DMS 273 treated with DMSO at 0.1 percent for 48 hours (cell line): Measurements from ENCODE around the gene EN1.

Experiments
- DNase-seq: peaks from one replicate; lab custom pipeline; 2025; lab: John Stamatoyannopoulos, UW

The EN1 gene

DNA sequence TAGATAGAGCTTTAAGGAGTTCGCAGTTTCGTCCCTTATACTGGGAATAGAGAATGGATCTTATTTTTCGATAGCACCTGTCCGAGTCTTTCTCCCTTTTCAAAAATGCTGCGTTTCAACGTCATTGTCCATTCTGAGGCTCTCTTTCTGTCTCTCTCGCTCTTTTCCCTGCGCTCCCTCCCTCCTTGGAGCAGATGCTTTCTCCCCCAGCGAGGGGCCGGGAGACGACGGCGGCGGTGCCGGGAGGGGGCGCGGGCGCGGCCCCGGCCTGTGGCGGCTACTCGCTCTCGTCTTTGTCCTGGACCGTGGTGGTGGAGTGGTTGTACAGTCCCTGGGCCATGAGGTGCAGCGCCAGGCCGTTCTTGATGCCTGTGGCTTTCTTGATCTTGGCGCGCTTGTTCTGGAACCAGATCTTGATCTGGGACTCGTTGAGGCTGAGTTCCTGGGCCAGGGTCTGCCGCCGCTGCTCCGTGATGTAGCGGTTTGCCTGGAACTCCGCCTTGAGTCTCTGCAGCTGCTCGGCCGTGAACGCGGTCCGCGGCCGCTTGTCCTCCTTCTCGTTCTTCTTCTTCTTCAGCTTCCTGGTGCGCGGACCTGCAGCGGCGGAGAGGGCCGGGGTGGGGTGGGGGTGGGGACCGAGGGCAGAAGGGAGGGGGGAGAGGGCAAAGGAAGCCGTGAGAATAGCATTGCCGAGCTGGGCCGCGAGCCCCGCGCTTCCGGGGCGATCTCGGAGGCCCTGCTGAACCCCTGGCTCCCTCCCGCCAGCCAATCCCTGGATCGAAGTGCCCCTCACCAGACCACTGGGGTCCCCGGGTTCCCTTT is 4.6 kb downstream of the EN1 start:
- no peak for DNase-seq

- no peak for DNase-seq
Measured at GRCh38 chr2:118841828-118842461, 5.5 kb downstream of the EN1 start.

DNA sequence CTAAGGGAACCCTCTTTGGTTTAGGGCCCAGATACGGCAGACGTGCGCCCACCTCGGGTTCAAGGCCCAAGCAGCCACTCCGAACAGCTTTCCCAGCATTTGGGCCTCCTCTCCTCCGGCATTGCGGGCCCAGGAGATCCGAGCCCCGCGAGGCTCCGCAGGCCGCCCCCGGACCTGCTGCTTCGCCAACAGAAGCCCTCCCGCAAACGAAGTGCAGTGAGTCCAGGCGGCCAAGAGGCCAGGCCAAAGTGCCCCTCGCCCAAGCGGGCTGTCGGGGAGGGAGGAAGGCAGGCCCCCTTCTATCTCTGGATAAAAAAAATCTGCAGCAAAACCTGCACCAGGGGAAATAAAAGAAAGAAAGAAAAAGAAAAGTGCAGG is 6.0 kb downstream of the EN1 start:
- DNase-seq: no peak

DNA sequence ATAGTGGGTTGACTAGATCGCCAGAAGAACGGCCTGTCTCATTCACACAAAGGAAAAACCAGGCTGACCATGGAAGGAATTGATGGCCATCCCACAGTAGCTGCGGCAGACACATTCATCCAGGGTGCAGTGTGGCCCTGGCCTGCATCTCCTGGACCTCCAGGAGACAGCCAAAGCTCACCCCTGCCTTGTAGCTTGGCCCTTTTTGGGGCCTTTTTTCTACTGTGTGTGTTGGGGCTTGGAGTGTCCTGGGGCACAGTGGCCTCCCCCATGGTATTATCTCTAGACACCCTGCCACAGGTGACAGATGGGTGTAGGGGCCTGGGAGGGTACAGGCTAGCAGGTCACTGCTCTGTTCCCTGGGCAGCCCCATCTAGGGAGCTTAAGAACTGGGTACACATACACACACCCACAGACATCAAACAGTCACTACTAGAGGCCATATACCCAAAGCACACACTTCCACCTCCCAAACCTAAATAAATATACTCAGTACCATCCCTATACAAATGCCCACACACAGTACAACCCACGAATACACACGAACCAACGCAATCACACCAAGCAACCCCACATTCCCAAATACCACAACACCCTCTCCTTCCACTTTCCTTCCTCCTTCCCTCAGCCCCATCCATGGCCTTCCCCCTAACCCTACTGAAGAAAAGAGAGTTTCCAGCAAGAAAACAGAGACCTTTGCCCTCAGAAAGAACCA is 8.6 kb downstream of the EN1 start:
- no peak for DNase-seq

DNA sequence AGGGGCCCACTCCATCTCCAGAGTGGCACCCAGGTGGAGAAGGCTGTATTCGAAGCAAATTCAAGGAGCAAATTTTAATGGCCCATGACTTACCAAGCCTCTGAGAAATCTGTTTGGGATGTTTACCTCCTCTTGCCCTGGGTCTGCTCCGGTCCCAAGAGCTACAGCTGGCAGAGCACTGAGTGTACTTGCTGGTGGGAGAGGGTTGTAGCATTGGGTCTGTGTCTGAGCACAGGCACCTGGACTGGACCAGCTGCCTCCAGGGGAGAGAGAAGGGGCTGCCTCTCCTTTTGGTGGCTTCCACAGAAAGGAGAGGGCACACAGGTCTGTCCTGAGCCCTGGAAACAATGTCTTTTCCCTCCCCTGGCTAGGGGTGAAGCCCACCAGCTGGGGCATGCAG is 9.8 kb downstream of the EN1 start:
- DNase-seq: no peak

- no peak for DNase-seq
Measured at GRCh38 chr2:118837067-118837466, 10.4 kb downstream of the EN1 start.

GRCh38 chr2:118836411-118836930 is 11.0 kb downstream of the EN1 start:
- no peak for DNase-seq

- no peak for DNase-seq
Measured at GRCh38 chr2:118835746-118836410, 11.6 kb downstream of the EN1 start.

DNA sequence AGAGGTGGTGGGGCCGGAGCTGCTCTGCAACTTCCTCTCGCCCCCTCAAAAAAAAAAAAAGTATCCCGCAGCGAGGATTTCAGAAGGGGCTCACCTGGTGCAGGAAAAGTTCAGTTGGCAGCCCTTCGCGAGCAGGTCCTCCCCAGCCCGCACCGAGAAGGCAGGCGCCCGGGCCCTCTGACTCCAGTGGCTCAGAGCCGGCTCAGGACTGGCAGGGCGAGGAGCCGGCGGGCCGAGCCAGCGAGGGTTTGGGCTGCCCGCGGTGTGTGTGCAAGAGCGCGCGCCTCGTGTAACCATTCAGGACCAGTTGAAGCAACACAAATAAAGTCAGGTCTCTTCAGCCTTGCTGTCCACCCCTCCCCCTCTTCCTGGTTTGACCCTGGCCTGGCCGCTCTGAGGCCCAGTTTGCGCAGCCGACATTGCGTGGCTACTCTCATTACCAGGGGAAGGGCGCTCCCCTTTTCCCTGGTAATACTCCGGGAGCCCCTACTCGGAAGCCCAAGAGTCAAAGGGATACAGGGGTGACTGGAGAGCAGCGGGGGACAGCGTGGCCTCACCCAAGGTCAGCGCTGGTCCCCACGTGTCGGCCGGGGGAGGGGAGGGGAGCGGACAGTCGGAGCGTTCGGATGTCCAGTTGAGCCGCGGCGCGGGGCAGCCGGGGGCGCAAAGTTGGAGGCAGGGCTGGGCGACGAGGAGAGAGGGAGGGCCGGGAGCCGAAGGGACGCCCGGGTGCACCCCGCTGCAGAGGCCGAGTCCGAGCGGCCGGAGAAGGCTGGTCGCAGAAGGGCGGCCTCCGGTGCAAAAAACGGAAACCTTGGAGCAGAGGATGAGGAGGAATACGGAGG is 12.3 kb downstream of the EN1 start:
- DNase-seq: no peak

- DNase-seq: no peak
Measured at GRCh38 chr2:118834440-118834810, 13.0 kb downstream of the EN1 start.

DNA sequence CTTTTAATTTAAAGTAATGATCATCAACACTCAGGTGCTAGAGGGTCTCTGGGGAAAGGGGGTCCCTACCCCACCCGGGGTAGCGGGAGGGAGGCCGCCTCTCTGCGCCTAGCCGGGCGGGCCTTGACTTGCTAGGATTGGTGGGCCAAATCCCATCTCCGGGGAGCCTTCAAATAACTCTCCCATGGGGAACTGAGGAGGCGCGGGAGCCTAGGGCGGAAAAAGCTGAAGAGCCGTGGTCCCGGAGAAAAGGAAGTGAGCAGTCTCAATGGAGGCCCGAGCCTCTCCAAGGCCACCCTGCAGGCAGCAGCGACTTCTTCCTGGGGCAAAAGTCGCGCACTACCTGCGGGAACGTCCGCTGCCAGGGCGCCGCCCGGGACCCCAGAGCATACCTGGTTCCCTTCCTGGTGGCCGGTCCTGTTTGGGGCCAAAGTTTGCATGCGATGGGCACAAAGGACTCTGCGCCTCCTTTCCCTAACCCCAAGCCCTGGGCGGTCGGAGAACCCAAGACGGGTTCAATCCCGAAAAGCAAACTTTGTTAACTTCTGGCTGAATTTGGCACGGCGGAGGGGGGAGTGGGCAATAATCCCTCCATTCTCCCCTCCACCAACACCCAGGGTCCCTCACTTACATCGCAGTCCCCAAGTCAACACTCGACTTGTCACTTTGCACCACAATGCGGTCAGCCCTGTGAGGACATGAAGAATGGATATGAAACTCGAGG is 13.6 kb downstream of the EN1 start:
- no peak for DNase-seq

DNA sequence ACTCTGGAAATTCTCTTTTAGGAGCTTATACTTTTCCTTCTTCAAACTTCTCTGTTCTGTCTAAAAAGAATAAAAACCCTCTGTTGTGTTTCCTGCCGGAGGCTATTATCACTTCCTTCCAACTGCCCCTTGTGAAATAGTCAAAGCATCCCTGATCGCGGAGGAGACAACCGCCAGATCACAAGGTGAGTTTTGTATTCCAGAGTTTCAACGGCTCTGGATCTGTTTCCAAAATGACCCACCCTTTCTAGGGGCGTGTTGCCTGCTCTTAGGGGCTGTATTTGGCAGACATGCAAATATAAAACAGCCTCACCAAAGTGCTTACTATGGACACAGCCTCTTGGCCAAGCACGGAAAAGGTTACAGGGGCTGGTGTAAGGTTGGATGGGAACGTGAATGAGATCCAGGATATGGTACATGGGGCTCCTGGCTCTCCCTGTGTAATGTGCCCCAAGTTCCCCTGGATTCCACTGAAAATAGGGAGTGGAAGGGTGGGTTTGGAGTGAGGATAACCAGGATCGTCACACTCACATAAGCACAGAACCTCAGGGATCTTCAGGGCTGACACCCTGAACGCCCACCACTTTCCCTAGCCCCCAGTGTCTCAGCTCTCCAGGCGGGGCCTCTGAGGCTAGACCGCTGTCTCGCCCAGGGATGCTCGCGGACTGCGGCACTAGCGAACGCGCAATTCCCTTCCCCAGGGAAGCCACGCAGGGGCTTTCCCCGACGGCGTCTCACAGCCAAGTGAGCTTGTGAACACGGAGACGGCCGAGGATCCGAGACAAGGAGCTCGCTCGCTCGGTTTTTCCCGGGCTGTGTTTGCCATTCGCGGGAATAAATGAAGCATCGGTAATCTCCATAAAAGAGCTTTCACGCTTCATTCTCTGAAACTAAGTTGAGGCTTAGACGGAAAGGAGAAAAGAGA is 14.4 kb downstream of the EN1 start:
- no peak for DNase-seq

GRCh38 chr2:118832071-118832790 is 15.2 kb downstream of the EN1 start:
- no peak for DNase-seq

GRCh38 chr2:118830881-118831280 is 16.6 kb downstream of the EN1 start:
- no peak for DNase-seq

DNA sequence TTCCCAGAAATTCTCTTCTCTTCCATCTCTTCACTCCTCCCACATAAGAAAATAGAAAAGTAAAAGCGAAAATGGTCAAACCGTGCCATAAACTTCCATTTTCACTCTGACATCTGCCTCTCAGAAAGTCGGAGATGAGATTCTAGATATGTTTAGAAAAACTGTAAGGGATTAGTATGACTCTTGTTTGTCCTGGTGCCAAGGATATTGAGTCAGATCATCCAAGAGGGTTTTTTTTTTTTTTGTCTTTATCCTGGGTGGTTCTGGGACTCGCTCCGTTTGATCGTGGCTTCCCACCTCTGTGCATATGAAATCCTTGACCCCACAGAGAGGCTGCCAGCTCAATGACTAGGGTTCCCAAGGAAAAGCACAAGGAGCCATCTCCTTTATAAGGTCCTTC is 17.3 kb downstream of the EN1 start:
- DNase-seq: no peak

GRCh38 chr2:118826093-118826492 is 21.4 kb downstream of the EN1 start:
- DNase-seq: no peak

- no peak for DNase-seq
Measured at GRCh38 chr2:118823633-118824032, 23.8 kb downstream of the EN1 start.

- no peak for DNase-seq
Measured at GRCh38 chr2:118822572-118822971, 24.9 kb downstream of the EN1 start.

DNA sequence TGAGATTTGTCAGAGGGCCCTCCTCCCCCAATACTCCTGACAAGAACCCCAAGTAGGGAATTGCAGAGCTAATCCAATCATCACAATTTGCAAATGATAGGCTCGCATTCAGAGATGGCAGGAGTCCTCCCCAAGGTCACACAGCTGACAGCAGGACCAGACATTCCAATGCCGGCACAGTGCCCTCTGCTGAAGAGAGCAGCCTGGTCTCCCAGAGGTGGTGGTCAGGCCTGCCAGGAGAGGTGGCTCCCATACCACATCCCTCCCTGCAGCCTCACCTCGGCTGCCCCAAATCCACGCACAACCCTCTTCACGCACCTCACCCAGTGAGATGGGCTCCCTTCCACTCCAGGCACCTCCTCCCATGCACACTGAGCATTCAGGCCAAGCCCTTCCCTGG is 25.4 kb downstream of the EN1 start:
- DNase-seq: no peak
